GM18519 (cell line): ENCODE data around the gene PPP5C.
"Not testable (repeated sequence)": the region's sequence is repeated elsewhere in the genome, so short reads cannot be mapped to it uniquely, and the experiment has no call there.

ENCODE experiments used
- ATAC-seq: cut with Tn5 transposase; IDR thresholded peaks from one replicate; pipeline ENCODE4 v1.9.1; 2021; ENCODE audit warnings: mild to moderate bottlenecking, moderate library complexity; ENCODE audit not compliant: unreplicated experiment, low FRiP score

Gene PPP5C

DNA sequence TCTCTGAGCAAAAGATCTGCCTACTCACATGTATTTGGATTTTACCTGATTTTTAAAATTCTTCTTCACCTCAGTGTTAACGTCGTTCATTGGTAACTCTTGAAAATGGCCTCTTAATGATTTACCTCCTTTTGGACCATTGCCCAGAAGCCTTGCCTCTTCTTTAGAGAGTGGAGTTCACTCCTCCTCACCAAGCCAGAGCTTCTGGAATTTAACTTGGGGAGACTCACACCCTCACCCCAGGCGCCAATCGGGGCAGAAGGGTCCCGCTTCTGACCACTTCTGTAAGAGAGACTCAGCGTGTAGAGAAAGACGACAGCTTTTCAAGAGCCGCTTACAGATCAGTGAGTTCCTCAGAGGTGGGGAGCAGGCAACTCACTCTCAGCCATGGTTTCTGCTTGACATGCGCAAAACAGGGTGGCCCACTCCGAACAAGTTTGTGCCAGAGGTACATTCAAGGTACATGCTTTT lies 79.2 kb downstream of the PPP5C start:
- ATAC-seq: no peak

DNA sequence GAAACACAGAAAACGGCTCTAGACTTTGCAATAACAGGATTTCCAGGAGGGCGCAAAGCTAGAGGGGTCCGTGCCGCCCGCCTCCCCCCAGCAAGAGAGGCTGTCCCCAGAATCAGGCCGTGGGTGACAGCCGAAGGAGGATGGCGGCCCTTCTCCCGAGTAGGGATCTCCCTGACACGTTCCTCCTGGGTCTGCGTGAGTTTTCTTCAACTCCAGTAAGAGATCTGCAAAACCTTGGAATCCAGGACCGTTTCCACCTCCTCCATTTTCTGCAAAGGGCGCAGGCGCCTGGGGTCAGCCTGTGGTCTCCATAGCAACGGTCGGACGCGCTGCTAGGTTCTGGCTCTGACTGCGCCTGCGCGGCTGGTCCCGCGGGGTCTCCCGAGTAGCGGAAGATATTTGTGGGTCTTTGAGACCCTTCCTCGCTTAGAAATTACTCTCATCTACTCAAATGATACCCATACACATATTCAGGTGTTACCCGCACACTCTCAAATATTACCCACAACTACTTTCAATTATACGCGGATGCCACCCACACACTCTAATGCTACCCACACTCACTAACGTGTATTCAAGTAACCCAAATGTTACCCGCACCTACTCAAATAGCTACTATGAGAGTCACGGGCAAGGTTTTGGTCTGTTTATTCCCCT lies 79.7 kb downstream of the PPP5C start:
- ATAC-seq: no peak

DNA sequence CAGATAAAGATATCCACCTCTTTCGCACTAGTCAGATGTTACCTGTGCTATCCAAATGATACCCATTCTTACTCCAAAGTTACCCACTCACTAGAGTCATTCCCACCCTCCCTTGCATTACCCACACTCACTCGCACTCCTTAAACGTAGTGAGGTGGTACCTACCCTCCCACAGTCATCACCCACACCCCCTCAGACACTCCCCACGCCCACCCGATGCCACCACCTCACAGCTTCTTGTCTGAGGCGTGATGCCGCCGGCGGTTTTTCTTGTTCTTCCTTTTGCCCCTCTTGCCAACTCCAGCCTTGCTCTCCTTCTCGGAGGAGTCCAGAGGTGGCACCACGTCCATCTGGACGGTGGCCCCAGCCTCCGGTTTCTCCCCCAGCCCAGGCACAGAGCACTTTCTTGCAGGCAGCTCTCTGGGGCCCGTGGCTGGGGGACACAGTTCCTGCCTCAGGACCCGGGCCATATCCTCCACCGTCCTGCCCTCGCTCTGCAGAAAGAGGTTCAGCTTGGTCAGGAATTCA lies 80.7 kb downstream of the PPP5C start:
- no peak for ATAC-seq

DNA sequence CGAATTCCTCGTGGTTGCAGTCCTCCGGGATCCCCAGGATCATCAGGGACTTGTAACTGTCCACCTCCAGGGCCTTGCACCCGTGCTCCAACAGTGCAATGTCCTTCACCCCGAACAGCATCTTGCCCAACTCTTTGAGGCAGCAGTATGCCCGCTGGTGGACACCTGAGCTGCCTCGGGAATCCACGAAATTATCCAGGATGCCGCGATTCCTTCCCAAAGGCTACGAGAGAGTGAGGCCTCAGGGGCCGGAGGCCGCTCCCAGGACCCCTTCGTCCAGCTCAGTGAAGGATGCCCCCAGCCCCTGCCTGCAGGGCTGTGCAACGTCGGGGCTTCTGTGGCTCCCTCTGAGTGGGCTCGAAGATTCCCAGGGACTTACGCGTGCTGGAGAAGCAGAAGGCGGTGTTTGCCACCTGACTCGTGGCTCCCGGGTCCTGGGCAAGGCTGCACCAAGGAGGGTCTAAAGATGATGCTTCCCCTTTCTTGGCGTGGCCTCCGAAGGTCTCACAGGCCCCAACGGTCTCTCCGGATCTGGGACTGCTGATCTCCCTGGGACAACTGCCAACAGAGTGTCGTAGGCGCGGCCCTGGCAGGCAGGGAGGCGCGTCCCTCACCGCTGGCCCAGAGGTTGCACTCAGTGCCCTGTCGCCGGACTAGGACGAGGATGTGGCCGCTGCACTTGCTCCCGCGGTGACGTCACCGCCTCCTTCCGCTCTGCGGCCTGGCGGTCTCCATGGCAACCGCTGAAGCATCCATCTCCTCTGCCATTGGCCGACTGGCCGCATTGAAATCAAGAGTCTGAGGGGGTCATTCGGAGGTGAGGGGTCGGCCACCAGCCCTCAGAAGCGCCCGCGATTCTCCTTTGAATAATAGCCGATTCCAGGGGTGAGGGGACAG lies 81.6 kb downstream of the PPP5C start, which contains the start of gene PNMA8C:
PNMA8C (minus strand) TSS at position 698 of the 897 bp plus-strand sequence; CDS start at position 121, 577 bp downstream.
- ATAC-seq: no peak

DNA sequence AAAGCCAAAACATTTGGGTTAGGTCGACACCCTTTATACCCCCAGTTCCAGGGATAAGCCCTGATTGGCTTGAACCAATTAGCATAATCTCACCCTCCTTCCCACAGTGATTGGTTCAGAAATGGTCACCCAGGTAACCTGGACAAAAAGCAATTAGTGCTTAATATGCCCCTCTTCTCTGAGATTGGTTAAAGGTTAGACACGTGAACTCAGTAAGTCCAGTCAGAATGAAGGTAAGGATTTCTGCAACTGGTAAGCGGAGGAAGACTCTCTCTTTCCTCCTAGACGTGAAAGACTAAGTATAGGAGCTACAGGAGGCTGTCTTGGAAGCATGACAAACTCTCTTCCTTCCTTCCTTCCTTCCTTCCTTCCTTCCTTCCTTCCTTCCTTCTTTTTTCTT lies 83.1 kb downstream of the PPP5C start:
- ATAC-seq: no peak

DNA sequence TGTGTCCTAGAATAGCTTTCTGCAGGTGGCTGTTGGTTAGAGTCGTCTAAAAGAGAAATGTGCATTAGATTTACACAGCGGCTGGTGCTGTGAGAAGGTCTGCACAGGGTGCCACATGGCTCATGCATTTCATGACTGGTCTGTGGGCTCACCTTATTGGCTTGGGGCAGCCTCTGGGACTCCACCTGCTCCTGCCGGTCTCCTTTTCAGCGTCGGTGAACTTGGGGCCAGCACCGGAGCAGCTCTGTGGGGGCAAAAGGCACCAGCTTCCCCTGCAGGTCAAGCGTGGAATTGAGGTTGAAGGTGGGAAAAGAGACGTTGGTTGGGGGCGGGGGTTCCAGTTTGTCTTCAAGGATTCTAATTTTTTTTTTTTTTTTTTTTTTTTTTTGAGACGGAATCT lies 84.9 kb downstream of the PPP5C start:
- no peak for ATAC-seq

DNA sequence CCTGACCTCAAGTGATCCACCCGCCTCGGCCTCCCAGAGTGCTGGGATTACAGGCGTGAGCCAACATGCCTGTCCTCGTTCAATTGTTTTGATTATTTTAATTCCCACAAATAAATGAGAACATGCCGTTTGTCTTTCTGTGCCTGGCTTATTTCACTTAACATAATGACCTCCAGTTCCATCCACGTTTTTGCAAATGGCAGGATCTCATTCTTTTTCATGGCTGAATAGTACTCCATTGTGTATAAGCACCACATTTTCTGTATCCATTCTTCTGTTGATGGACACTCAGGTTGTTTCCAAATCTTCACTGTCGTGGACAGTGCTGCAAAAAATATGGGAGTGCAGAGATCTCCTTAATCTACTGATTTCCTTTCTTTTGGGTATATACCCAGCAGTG lies 86.6 kb downstream of the PPP5C start:
- not testable (repeated sequence) for ATAC-seq

DNA sequence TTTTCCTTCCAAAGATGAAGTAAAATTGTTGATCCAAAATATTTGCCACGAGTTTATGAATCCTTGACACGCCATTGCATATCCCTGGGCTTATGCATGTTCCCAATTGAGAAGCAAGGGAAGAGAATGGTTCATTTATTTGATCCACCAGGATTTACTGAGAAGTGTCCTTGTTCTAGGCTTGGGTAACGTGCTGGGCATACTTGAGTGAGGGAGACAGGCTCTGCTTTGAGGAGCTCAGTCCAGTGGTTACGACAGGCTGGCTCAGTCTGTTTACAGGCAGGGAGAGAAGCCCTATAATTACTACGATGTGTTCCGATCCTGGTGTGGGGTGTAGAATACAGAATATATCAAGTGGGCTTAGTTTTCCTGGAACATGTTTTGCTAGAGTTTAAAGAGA lies 88.1 kb downstream of the PPP5C start:
- ATAC-seq: no peak

DNA sequence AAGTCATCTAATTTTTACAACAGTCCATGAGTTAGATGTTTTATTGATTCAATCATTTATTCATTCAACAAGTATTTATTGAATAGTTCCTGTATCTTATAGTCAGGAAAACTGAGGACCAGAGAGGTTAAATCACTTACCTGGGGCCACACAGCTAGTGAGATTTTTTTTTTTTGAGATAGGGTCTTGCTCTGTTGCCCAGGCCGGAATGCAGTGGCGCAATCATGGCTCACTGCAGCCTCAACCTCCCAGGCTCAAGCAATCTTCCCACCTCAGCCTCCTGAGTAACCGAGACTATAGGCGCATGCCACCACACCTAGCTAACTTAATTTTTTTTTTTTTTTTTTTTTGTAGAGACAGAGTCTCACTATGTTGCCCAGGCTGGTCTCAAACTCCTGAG lies 88.8 kb downstream of the PPP5C start:
- not testable (repeated sequence) for ATAC-seq
